Measurements from ENCODE around the gene TMEM115. TPM values are rescaled to one million over a fixed set of nuclear protein-coding genes. Genes with fewer than 3 reads are reported as not detected.
A peak's percentile ranks its signal among the peaks of the same experiment; 100 is the strongest.

Gene TMEM115
- total RNA-seq, 6 donors from 2014 or later, result 39.8 to 68.1 (median 46.5) TPM

GRCh38 chr3:50338965-50339364 is 20.4 kb downstream of the TMEM115 start:
- Histone ChIP-seq H3K4me3 (peak overlapping the region in 3 of 4 donors; percentile 74 to 84 (median 75)), H3K4me1 (peaks cover 49 to 72% (median 67%) of the 10 kb centered on the region in 4 donors), H3K9me3 (no peaks in the 10 kb centered on the region), H3K27ac (peak overlapping the region; percentile 92 to 99 (median 96)), H3K27me3 (no peaks in the 10 kb centered on the region), H3K36me3 (no peaks in the 10 kb centered on the region)
- no peak for ATAC-seq (ENCODE audit: low FRiP score in 2 of 2)
- DNase-seq, result no peak
- WGBS, 2 donors, result 54 to 60% methylated on average over 5 of the region's 5 CpGs
- TF ChIP-seq POLR2AphosphoS5 (IDR thresholded peaks at IDR 0.05) (no peak), EP300 (IDR thresholded peaks at IDR 0.05) (no peak), CTCF (IDR thresholded peaks at IDR 0.05) (no peak), POLR2A (IDR thresholded peaks at IDR 0.05) (no peak)

- Histone ChIP-seq H3K27me3 (no peaks in the 10 kb centered on the region), H3K36me3 (peaks cover 0 to 3% (median under 1%) of the 10 kb centered on the region in 4 donors), H3K4me3 (peak overlapping the region; percentile 71 to 84 (median 74)), H3K4me1 (peaks cover 64 to 88% (median 75%) of the 10 kb centered on the region in 4 donors), H3K9me3 (no peaks in the 10 kb centered on the region), H3K27ac (peak overlapping the region; percentile 92 to 99 (median 96))
- WGBS, 2 donors, result 0% methylated on average over 54 of the region's 79 CpGs; no CpG with 5 or more reads in 1 of the 2 donors
- DNase-seq, result peak; percentile 99 to 100
- ATAC-seq (ENCODE audit: low FRiP score in 2 of 2), result peak; percentile 93 to 94
- TF ChIP-seq POLR2A (IDR thresholded peaks at IDR 0.05) (peak; percentile 71 to 95 (median 76)), POLR2AphosphoS5 (IDR thresholded peaks at IDR 0.05) (peak; percentile 93 to 98), CTCF (IDR thresholded peaks at IDR 0.05) (no peak), EP300 (IDR thresholded peaks at IDR 0.05) (peak in 1 of 4 donors; percentile 39)
Measured at GRCh38 chr3:50337175-50337861, 22.0 kb downstream of the TMEM115 start.

GRCh38 chr3:50336452-50337174 is 22.7 kb downstream of the TMEM115 start:
- Histone ChIP-seq H3K27ac (peak overlapping the region; percentile 92 to 99 (median 96)), H3K27me3 (no peaks in the 10 kb centered on the region), H3K9me3 (no peaks in the 10 kb centered on the region), H3K36me3 (peaks cover 5 to 10% (median 7%) of the 10 kb centered on the region in 4 donors), H3K4me3 (peak overlapping the region; percentile 71 to 84 (median 74)), H3K4me1 (peaks cover 64 to 83% (median 71%) of the 10 kb centered on the region in 4 donors)
- 1 to 6% methylated on average over 8 to 9 of the region's 31 CpGs for WGBS, 2 donors
- no peak for DNase-seq
- TF ChIP-seq CTCF (IDR thresholded peaks at IDR 0.05), result peak in 1 of 6 experiments; percentile 23
- TF ChIP-seq EP300 (IDR thresholded peaks at IDR 0.05), result no peak
- ATAC-seq (ENCODE audit: low FRiP score in 2 of 2), result no peak

GRCh38 chr3:50334339-50335075 is 24.8 kb downstream of the TMEM115 start:
- WGBS, 2 donors, result 49 to 53% methylated on average over 4 to 5 of the region's 5 CpGs
- Histone ChIP-seq H3K27me3 (no peaks in the 10 kb centered on the region), H3K36me3 (peaks cover 24 to 32% (median 28%) of the 10 kb centered on the region in 4 donors), H3K4me3 (peak overlapping the region in 1 of 4 donors; percentile 75), H3K27ac (peak overlapping the region; percentile 92 to 99 (median 96)), H3K4me1 (peaks cover 49 to 62% (median 51%) of the 10 kb centered on the region in 4 donors), H3K9me3 (no peaks in the 10 kb centered on the region)
- TF ChIP-seq POLR2AphosphoS5 (IDR thresholded peaks at IDR 0.05) (peak in 1 of 2 donors; percentile 14), POLR2A (IDR thresholded peaks at IDR 0.05) (no peak)
- ATAC-seq (ENCODE audit: low FRiP score in 2 of 2) (no peak), DNase-seq (no peak)

All from upper lobe of left lung (tissue), 6 donors.